MM.1S (cell line): ENCODE results near the gene GLRA3.

Source experiments
- CTCF ChIP-seq: fragments of 300-600 bp; sonication (generic); IDR thresholded peaks from 2 replicates; pipeline ENCODE4 v1.5.1; 2016; ENCODE audit warnings: antibody characterized with exemption, low read length, mixed read lengths
- EZH2 ChIP-seq: fragments of 300-600 bp; sonication (generic); optimal IDR thresholded peaks from 2 replicates; pipeline ENCODE3; 2017; ENCODE audit warnings: low read depth, mild to moderate bottlenecking, antibody characterized with exemption, low read length, mixed read lengths

- TF ChIP-seq CTCF: no peak
- no peak for TF ChIP-seq EZH2
Measured at GRCh38 chr4:174663216-174663615, 165.8 kb downstream of the GLRA3 start.
